GM19372 (cell line): Measurements from ENCODE around the gene RFC5.
"Not testable (repeated sequence)": the region's sequence is repeated elsewhere in the genome, so short reads cannot be mapped to it uniquely, and the experiment has no call there.

ENCODE experiments used
- ATAC-seq: cut with Tn5 transposase; IDR thresholded peaks from one replicate; pipeline ENCODE4 v1.9.1; 2021; ENCODE audit warnings: mild to moderate bottlenecking, low read depth, moderate library complexity; ENCODE audit not compliant: unreplicated experiment

The RFC5 gene

DNA sequence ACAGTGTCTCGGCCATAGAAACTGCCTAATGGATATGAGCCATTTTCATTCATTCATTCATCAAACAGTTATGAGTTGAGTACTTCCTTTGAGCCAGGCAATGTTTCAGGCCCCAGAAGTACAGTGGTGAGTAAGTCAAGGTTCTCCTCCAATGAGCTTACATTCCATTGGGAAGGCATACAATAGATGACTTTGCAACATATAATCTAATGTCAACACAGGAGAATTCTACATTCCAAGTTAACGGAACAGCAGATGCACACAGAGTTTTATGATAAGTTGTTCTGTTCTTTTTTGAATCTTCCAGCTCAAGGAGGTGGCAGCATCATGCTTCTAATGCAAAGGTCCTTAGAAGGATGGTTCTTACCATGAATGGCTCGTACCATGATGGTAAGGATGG, 3.2 kb upstream of the RFC5 start:
- no peak for ATAC-seq

DNA sequence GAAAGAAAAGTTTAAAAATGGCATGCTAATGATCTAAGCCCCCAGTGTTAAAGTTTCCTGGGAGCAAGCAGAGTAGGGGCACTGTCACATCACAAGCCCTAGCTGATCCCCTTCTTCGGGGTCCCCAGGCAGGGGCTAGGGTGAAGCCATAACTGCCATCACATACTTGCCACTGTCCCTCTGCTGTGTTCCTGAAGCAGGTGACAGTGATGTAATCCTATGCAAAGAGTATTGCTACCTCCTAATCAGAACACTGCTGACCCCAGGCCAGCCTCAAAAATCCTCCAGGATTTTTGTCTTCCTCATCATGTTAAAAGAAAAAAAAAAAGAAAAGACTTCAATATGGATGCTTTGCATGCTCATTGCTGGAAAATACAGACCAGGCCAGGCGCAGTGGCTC, 1.2 kb upstream of the RFC5 start:
- ATAC-seq, result no peak

DNA sequence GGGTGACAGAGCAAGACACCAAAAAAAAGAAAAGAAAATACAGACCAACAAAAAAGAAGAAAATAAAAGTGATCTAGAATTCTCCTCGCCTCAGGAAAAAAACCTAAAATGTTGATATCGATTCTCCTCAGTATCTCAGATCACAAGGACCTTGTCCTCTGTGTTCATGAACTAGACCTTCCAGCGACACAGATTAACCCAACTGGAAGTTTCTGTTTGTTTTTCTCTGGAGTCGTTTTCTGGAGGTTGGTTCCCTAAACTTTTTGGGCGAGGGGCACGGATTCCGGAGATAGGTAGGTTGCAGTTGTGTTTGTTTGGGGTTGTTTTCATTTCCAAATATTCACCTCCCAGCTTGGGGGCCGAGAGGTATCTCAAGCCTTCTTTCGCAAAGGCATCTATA, 559 bp upstream of the RFC5 start:
- peak; percentile 2 for ATAC-seq

DNA sequence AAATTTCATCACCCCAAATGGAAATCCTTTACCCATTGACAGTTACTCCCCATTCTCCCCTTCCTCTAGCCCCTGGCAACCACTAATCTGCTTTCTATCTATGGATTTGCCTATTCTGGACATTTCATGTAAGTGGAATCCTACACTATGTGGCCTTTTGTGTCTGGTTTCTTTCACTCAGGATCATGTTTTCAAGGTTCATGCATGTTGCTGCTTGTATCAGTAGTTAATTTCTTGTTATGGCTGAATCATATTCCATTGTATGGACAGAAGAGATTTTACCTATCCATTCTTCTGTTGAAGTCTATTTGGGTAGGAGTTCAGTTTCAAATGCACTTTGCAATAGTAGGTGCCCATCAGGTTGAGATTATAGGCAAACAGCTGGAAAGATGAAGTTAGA, 1.4 kb downstream of the RFC5 start:
- ATAC-seq, result no peak

DNA sequence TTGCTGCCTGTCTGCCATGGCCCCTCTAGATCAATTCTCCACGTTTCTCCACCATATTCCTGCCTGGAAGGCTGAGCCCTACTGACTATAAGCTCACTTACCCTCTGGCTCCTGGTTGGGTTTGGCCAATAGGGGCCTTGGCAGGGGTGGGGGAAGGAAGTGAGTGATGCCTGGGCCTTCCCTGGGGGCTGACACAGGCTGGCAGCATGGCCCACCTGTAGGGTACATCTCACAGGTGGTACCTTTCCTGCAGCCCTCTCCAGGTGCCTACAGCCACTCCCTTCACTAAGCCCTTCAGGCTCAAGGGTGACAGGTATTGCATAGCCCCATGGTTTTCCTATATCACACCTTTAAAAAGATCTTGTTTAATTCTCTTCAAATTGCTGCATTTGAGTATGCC, 3.5 kb downstream of the RFC5 start:
- ATAC-seq, result no peak

DNA sequence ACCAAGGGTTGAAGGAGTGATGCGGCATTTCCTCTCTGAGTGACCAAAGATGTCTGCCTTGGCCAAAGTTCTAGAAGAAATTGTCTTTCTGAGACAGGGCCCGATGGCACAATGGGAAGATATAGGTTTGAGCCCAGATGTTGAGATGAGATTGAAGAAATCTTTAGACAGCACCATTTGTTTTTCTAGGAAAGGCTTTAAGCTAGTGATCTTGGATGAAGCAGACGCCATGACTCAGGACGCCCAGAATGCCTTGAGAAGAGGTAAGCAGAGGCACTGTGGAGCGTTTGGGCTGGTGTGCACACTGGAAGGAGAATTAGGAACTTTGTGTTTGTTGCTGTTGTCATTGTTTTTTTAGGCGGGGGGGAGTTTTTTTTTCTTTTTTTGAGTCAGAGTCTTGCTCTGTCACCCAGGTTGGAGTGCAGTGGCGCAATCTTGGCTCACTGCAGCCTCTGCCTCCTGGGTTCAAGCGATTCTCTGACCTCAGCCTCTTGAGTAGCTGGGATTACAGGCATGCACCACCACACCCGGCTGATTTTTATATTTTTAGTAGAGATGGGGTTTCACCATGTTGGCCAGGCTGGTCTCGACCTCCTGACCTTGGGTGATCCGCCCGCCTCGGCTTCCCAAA, 5.7 kb downstream of the RFC5 start:
- not testable (repeated sequence) for ATAC-seq

DNA sequence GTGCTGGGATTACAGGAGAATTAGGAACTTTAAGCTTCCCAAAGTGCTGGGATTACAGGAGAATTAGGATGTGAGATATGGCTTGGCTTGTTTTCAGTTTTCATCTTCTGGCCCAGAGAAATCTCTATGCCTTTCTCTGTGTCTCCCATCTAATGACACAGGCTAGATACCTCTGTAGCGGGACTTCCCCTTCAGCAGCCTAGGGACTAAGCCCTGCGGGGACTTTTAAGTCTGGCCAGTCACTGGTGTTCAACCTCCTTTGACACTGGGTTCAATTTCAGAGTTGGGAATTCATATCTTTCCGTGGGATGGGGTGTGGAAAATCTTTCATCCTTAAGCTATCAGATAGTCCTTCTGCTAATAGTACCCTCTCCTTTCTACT, 6.2 kb downstream of the RFC5 start:
- no peak for ATAC-seq

DNA sequence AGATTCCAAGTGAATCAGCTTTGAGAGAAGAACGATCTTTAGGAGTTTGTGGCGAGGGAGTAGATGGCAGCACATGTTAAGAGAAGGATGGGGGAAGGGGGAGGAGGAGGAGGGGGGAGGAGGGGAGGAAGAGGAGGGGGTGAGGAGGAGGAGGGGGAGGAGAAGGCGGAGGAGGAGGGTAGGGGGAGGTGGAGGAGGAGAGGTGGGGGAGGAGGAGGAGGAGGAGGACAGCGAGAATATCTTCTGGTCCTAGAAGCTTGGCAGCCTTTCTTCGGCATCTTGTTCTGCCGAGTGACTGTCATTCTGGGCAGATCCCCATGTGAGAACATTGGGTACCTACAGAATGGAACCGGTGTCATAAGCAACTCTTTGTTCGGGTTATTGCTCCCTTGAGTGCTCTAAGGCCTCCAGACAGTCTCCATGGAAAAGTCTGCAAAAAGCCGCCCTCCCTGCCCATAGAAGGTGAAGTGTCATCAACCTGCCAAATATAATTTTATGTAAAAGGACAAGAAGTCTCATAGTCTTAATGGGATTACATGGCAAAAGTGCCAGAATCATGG, 6.9 kb downstream of the RFC5 start:
- ATAC-seq, result no peak

DNA sequence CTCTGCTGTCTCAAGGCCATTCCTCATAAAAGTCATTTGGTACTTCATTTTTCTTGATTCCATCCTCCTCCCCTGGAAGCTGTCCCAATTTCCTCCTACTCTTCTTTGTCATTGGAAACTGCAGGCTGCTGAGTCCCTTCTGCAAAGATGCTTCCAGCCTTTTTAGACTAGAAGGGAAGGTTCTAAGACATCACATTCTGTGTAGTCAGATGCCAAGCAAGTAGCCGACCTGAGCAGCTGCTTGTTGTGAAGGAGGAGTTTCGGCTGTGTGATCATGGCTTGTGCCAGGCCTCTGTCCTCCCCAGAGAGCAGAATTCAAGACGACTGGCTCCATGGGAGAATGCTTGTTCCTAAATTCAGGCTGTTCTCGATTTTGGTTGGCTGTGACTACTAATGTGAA, 8.7 kb downstream of the RFC5 start:
- ATAC-seq, result no peak

DNA sequence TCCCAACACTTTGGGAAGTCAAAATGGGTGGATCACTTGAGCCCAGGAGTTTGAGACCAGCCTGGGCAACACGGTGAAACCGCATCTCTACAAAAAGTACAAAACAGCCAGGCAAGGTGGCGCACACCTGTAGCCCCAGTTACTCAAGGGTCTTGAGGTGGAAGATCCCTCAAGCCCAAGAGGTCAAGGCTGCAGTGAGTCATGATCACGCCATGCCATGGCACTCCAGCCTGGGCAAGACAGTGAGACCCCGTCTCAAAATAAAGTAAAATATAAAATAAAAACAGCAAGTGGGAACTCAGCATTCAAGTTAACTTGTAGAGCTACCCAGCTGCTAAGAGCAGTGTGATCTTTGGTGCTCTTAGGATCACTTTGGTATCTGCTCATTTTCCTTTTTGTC, 12.7 kb downstream of the RFC5 start:
- ATAC-seq, result no peak

DNA sequence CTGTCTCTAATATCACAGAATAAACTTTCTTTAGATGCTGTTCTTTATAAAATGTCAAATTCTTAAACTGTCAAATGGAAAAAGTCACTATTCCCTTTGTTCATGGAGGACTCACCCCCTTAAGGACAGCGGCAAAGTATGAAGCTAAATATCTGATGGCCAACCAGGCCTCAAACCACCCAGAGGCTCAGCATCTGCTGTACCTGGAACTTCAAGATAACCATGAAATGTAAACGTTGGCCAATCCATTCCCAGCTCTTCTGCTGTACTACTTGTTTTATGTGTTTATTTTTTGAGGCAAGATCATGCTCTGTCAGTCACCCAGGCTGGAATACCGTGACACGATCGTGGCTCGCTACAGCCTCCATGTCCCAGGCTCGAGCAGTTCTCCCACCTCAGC, 15.7 kb downstream of the RFC5 start:
- no peak for ATAC-seq

DNA sequence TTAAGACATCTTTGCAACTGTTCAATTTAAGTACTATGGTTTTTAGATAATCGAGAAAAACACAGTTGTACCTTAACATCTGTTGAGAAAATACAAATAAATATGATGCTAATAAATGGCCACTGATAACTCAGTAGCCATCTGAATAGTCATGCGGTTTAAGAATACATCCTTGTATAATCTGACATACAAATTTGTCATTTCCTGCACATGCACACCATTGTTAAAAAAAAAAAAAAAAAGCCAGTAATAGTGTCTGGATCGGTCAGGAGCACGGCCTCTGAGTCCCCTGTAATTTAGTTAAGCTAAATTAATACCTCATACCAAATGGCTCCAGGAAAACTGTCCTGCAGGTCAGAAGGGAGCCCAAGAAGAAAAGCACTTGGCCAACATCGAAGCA, 16.8 kb downstream of the RFC5 start:
- ATAC-seq, result no peak

DNA sequence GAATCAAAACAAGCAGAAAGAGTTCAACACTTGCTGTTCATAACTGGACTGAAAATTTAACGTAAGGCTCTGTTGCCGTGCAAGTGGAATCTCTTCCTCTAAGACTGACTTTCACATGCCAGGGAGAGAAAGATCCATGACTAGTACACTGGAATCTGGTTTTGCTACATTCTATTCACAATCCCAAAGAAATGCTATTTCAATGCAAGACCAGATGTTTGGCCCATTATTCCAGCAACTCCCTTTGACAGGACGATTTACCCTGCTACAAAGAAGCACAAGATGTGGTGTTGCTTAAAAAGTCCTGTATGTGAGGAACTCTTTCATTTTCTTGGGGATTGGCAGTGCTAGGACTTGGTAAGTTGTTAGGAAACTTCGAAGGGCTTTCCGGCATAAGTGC, 17.4 kb downstream of the RFC5 start:
- ATAC-seq, result no peak

DNA sequence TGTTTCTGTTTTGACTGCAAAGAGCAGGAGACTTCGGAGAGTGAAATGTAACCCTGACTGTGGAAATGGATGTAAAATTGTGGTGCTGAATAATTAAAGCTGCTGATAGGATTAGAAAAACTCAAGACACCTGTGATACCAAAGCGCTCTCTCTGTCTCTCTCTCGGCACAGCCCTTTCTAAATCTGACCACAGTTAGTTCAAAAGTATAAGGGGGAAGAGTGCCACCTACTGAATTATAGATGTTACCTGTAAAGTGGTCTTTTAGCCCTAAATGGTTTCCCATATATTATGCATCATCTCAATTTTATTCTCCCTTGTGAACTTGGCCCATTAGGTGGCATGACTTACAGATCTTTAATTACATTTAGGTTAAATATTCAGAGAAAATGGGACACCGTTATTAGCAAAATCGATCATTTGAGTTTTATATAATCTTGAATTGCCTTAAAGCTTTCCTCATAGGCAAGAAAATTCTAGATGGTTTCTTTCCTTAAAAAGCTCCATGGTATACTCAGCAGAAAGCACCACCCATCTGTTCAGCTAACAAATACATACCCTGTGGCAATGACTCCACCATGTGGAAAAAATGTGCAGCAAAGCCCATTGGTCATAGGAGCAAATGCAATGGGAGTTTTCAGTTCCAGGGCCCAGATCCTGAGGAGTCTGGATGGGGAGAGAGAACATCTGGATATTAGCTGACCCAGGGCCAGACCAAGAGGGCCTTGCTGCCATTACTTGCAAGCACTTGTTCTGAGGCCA, 18.1 kb downstream of the RFC5 start:
- no peak for ATAC-seq

DNA sequence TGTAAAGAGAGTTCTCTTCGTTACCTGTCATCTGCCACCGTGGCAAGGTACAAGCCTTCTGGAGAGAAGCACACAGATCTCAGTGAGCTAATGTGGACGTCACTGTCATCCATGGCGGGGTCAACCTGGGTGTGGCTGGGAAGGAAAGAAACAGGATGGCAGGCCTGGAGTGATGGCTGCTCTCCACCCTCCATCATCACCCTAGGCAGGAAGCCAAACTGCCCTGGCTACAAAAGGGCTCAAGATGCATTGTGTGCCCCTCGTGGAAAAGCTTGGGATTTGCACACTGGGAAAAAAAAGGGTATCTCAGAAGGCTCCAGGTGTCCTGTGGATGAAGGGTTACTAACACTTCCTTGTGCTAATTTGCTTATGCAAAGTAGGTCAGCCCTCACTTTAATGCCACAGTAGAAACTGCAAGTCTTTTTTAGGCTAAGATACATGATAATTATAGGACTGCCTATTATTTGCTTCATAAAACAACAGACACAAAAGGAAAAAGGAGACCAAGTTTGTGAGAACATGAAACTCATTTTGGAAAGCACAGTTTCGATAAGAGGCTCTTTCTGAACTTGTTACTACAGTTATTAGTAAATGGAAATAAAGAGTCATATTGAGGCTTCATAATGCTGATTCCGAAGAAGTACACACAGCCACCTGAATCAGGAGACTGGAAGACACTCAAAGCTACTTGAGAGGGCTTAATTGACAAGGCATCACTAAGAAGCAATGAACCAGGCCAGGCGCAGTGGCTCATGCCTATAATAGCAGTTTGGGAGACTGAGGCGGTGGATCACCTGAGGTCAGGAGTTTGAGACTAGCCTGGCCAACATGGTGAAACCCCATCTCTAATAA, 18.9 kb downstream of the RFC5 start:
- ATAC-seq, result peak; percentile 88

DNA sequence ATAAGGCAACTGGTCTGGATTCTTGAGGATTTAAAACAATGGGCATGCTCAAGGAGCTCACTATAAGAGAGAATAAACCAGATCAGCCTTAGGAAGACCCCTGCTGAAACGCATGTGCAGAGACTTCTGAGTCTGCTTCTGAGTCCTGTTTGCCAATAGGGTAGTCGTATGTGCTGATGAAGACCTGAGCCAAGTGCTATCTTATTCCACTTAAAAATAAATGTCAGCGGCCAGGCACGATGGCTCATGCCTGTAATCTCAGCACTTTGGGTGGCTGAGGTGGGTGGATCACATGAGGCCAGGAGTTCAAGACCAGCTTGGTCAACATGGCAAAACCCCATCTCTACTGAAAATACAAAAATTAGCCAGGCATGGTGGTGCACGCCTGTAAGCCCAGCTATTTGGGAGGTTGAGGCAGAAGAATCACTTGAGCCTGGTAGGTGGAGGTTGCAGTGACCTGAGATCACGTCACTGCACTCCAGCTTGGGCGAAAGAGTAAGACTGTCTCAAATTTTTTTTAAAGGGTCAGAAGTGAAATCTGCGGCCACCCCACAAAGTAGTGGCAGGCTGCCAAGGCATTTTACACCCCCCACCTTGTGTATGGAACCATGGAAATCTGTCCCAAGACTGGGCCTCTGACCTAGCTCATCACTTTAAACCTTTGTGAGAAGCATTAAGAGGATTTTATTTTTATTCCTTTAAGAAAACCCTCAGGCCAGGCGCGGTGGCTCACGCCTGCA, 20.3 kb downstream of the RFC5 start:
- no peak for ATAC-seq

DNA sequence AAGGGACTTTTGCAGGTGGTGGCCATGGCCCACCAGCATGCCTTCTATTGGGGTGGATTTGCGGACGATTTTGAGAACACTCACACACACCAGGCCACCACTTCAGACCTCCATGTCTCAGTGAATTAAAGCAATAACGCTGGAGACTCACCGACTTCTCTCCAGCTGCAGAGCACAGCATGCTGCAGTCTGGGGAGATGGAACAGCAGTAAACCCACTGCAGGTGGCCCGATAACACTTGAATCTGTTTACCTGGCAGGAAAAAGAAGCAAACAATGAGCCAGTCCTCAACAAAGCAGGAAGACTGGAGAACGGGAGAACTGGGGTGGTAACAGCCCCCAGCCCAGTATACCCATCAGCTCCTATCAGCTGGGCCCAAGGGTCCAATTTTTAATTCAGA, 21.6 kb downstream of the RFC5 start:
- ATAC-seq, result no peak

DNA sequence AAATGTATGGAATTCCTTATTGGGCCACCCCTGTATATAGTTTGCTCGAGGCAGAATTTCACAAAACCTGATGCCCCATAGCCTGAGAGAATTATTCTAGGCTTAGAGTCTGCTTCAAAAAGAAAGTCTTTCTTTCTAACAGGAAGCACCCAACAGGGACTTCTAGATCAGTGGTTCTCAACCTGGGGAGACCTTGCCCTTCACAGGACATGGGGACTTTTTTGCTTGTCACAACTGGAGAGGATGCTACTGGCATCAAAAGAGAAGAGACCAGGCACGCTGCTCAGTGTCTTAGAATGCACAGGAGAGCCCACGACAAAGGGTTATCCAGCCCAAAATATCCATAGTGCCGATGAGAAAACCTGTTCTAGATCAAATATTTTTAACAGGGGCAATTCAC, 25.6 kb downstream of the RFC5 start:
- ATAC-seq, result no peak

DNA sequence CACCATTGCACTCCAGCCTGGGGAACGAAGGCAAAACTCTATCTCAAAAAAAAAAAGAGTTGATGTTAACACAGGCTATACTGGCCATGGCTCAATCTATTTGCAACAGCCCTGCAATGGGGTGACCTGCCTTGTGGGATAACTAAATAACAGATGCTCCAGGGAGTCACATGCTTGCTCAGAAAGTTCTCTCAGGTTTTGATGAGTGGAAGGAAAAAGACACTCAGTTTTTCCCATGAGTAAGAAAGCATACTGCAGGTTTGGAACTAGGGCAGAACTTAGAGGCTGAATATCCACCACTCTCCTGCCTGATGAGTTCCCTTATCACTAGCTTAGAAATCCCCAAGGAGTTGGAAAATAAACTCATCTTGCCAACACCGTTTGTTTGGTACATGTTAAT, 27.6 kb downstream of the RFC5 start:
- no peak for ATAC-seq

DNA sequence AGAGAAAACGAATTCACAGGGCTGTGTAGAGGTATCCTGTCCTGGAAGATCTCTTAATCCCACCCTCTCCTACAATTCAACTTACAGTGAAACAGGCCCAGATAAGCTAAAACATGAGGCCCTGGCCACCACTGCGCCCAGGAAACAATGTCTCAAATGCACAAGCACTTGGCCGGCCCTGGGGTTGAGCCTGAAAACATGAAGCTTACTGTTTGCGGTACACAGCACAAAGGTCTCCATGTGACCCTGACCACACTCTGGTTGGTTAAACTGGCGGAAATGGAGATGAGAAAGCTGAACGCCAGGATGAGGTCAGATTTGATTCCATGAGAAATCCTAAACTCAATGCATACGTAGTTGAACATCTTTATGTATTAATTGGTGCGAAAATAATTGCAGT, 28.1 kb downstream of the RFC5 start:
- no peak for ATAC-seq

DNA sequence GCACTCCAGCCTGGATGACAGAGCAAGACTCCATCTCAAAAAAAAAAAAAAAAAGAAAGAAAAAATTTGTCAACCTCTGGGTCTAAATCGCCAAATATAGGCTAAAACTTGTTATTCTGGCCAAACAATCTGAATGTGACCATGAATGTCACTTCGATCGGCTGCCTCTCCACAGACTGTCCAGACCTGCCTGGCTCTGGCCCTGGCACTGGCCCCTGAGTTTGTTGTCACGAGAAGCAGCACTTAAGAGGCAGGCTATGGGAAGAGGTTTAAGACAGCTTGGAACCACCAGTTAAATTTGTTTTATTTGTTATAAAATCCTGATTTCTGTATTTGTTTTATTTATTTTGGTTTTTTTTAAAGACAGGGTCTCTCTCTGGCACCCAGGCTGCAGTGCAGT, 29.9 kb downstream of the RFC5 start:
- ATAC-seq, result no peak
